Astrocyte of the spinal cord (primary cell): ENCODE data around the gene ATP13A3.

Source experiments
- DNase-seq: peaks from one replicate; pipeline ENCODE4 v3.0.0; 2011; ENCODE audit warnings: low read depth, low spot score
- H3K4me3 ChIP-seq: 2 replicates; pipeline ENCODE4 v1.5.1; 2011; ENCODE audit warnings: low read depth, mild to moderate bottlenecking, low read length, moderate library complexity
- CTCF ChIP-seq: IDR thresholded peaks from 2 replicates; pipeline ENCODE4 v1.5.1; 2012; ENCODE audit warnings: low read depth, mild to moderate bottlenecking, low read length, inconsistent platforms
- in situ Hi-C: cut with HindIII; loops from 2 replicates; pipeline ENCODE4 v1.10.0; 2017; ENCODE audit warnings: low sequenced_read_pairs

The ATP13A3 gene

GRCh38 chr3:194407423-194407822, 79.4 kb downstream of the ATP13A3 start:
- peak; percentile 68 for DNase-seq
- TF ChIP-seq CTCF: no peak
- H3K4me3 ChIP-seq: no peak overlapping the region
- in situ Hi-C loops: no loop called here

DNA sequence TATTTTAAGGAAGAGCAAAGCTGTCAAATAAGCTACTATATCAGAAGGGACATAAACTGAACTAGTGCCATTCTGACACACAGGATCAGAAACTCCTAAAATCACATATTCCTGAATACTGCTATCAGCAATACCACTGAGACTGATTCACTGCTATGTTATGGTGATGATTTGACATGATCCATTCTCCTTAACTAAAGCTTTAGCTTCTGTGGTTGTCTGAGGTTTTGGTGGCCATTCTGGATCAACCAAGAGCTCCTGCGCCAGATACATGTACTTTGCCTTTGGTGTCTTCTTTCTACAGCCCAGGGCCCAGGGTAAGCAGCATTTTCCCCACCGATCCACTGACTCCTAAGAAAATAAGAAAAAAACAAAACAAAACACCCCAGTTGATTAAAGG, 81.0 kb downstream of the ATP13A3 start:
- no peak for DNase-seq
- in situ Hi-C loops: no loop called here

GRCh38 chr3:194404365-194405140, 82.2 kb downstream of the ATP13A3 start:
- in situ Hi-C loops: no loop called here
- peak; percentile 54 for DNase-seq
- TF ChIP-seq CTCF: peak; percentile 59
- H3K4me3 ChIP-seq: no peak overlapping the region

More for the DNA sequence above, 81.0 kb downstream of the ATP13A3 start:
- no peak overlapping the region for H3K4me3 ChIP-seq
- TF ChIP-seq CTCF: no peak

DNA sequence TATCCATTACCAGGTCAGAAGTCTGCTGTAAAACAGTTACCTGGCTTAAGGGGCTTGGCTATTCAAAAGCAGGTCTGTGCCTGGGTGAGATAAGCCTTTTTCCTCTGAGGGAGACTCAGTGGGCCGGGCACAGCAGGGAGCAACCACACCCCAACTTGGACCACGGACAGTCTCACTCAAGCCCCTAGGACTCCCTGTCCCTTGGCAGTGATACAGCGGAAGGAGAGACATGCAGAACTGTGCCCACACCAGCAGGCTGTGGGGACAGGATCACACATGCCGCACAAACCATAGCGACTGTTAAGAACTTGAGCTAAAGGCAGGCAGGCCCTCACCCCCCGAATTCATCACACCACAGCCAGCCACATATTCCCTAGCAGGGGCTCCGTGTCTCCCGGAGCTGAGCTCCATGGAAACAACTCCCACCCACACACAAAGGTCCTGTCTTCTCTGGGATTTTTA, 84.9 kb downstream of the ATP13A3 start:
- DNase-seq: no peak
- H3K4me3 ChIP-seq: no peak overlapping the region
- in situ Hi-C loops: no loop called here

DNA sequence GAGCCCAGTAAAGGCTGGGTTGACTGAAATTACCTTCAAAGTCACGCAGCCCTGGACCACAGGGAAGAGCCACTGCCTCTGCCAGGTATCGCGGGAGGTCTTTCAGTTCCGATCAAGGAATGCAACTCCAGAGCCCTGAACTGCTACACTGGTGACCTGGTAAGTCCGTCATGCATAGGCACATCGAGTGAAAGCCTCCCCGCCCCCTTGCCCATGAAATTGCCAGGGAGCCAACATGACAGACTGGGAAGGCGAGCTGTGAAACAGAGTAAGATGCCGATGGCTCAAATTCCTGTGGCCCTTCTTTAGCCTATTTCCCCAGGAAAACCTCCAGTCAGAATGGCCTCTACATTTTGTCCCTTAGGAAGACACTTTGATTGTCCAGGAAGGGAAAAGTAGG, 85.5 kb downstream of the ATP13A3 start:
- no peak overlapping the region for H3K4me3 ChIP-seq
- in situ Hi-C loops: no loop called here
- no peak for DNase-seq
- no peak for TF ChIP-seq CTCF

More for the DNA sequence above, 84.9 kb downstream of the ATP13A3 start:
- no peak for TF ChIP-seq CTCF

DNA sequence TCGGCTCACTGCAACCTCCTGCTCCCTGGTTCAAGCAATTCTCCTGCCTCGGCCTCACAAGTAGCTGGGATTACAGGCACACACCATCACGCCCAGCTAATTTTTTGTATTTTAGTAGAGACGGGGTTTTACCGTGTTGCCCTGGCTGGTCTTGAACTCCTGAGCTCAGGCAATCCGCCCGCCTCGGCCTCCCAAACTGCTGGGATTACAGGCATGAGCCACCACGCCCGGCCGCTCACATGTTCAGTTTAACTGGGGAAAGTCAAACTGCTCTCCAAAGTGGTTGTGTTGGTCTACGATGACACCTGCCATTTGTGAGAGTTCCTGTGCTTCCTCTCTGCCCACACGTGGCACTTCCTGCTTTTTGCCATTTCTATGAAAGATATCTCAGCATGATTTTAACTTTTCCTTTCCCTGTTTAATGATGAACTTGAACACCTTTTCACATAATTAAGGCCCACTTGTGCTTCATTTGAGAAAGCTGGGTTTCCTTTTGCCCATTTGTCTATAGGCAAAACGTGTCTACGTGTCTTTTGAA, 86.9 kb downstream of the ATP13A3 start:
- H3K4me3 ChIP-seq: no peak overlapping the region
- no peak for DNase-seq
- in situ Hi-C loops: no loop called here
- no peak for TF ChIP-seq CTCF
